ENCODE data around the gene CD19.
A peak's percentile ranks its signal among the peaks of the same experiment; 100 is the strongest.
"Not testable (repeated sequence)": the region's sequence is repeated elsewhere in the genome, so short reads cannot be mapped to it uniquely, and the experiment has no call there.

The CD19 gene

DNA sequence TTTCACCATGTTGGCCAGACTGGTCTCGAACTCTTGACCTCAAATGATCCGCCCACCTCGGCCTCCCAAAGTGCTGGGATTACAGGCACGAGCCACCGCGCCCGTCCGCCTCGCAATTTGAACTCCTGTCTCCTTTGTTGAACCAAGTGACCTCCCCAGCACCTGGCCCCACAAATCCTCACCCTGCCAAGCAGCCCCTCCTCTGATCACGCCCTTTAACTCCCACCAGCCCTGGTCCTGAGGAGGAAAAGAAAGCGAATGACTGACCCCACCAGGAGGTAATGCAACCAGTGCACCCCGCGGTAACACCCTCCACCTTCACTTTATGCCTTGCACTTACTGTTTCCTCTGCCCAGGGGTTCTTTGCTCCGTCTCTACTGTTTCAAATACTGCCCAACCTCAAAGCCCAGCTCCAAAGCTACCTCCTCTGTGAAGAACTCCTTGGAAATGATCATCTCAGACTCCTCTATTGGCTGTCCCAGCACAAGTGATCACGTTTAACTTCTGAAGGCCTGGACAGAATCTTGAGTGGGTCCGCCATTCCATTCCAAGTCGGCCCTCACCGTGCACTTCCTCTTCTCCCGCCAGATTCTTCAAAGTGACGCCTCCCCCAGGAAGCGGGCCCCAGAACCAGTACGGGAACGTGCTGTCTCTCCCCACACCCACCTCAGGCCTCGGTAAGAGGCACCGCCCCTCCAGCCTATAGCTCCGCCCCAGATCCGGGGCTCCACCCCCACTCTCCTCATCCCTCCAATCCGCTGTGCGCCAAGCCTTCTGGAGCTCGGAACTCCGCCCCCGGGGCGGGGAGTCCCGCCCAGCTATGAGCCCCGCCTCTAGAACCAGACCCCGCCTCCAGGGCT is 4.4 kb downstream of the CD19 start:
- TF ChIP-seq, protein P1, sequence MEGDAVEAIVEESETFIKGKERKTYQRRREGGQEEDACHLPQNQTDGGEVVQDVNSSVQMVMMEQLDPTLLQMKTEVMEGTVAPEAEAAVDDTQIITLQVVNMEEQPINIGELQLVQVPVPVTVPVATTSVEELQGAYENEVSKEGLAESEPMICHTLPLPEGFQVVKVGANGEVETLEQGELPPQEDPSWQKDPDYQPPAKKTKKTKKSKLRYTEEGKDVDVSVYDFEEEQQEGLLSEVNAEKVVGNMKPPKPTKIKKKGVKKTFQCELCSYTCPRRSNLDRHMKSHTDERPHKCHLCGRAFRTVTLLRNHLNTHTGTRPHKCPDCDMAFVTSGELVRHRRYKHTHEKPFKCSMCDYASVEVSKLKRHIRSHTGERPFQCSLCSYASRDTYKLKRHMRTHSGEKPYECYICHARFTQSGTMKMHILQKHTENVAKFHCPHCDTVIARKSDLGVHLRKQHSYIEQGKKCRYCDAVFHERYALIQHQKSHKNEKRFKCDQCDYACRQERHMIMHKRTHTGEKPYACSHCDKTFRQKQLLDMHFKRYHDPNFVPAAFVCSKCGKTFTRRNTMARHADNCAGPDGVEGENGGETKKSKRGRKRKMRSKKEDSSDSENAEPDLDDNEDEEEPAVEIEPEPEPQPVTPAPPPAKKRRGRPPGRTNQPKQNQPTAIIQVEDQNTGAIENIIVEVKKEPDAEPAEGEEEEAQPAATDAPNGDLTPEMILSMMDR (IDR thresholded peaks at IDR 0.05; ENCODE audit: insufficient read depth, low read depth, low read length, missing control alignments), result no peak
- peak; percentile 86 for DNase-seq (ENCODE audit: low read depth)
- peak overlapping the region; percentile 27 for H3K4me3 ChIP-seq (ENCODE audit: low read length)

DNA sequence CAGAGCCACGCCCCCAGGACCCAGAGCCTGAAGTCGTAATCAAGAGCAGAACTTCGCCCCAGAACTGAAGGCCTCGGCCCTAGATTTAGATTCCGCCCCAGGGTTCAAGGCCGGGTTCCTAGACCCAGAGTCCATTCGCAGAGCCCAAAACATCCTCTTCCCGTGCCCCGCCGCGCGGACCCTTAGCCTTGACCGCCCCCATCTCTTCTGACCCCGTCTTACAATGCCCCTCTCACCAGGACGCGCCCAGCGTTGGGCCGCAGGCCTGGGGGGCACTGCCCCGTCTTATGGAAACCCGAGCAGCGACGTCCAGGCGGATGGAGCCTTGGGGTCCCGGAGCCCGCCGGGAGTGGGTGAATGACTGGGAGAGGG is 5.0 kb downstream of the CD19 start:
- H3K4me3 ChIP-seq (ENCODE audit: low read length), result no peak overlapping the region
- TF ChIP-seq, protein P1 (IDR thresholded peaks at IDR 0.05; ENCODE audit: insufficient read depth, low read depth, low read length, missing control alignments), result no peak
- DNase-seq (ENCODE audit: low read depth), result no peak

DNA sequence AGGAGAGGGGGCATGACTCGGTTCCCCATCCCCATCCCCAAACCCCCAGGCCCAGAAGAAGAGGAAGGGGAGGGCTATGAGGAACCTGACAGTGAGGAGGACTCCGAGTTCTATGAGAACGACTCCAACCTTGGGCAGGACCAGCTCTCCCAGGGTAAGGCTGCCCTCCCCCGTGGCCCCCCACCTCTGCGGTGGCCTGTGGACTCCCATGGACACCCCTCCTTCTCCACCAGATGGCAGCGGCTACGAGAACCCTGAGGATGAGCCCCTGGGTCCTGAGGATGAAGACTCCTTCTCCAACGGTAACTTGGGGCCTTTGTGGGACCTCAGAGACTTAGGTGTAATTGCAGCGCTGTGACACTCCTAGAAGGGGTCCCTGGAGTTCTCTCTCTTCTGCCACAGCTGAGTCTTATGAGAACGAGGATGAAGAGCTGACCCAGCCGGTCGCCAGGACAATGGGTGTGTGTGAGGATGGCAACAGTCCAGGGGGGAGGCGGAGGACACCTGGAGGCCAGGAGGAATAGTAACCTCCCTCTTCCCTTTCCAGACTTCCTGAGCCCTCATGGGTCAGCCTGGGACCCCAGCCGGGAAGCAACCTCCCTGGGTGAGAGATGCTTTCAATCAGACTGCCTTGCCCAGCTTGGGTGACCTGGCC is 5.6 kb downstream of the CD19 start:
- no peak overlapping the region for H3K4me3 ChIP-seq (ENCODE audit: low read length)
- DNase-seq (ENCODE audit: low read depth), result no peak
- TF ChIP-seq, protein P1 (IDR thresholded peaks at IDR 0.05; ENCODE audit: insufficient read depth, low read depth, low read length, missing control alignments), result no peak

DNA sequence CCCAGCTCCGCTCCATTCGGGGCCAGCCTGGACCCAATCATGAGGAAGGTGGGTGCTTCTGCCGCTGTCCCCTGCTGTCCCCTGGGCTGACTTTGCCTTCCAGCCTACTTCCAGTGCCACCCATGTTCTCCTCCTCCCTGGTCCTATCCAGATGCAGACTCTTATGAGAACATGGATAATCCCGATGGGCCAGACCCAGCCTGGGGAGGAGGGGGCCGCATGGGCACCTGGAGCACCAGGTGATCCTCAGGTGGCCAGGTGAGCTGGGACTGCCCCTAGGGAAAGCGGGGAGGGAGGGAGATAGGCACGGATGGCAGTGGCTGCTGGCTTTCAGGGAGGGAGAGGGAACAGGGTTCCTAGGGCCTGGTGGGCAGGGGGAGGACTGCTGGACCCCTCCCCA is 7.0 kb downstream of the CD19 start:
- no peak for DNase-seq (ENCODE audit: low read depth)
- TF ChIP-seq, protein P1 (IDR thresholded peaks at IDR 0.05; ENCODE audit: insufficient read depth, low read depth, low read length, missing control alignments), result no peak
- H3K4me3 ChIP-seq (ENCODE audit: low read length), result no peak overlapping the region

DNA sequence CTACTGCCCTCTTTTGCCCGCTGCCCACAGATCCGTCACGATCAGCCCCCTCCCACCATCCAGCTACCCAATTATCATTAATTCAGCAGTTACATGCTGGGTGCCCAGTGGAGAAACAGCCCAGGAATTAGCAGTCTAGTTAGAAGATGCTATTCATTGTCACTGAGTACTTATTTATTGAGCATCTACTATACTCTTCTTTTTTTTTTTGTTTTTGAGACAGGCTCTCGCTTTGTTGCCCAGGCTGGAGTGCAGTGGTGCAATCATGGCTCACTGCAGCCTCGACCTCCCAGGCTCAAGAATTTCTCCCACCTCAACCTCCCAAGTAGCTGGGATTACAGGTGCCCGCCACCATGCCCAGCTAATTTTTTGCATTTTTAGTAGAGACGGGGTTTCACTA is 8.1 kb downstream of the CD19 start:
- DNase-seq (ENCODE audit: low read depth); H3K4me3 ChIP-seq (ENCODE audit: low read length): not testable (repeated sequence)

DNA sequence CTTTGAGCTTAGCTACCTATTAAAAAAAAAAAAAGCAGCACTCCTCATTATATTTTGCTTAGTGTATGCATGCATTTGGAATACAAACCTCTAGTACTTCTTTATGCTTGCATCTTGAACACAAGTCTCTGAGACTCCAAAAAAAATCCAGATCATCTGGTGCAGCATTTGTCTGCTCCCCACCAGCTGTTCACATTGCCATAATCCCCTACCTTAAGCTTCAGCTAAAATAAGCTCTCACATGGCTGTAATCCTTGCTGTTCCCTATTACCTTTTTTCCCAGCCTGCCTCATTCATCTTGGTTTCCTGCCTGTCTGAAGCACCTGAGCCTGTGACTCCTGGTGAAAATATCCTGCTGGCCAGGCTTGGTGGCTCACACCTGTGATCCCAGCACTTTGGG is 11.5 kb downstream of the CD19 start:
- TF ChIP-seq, protein P1 (IDR thresholded peaks at IDR 0.05; ENCODE audit: insufficient read depth, low read depth, low read length, missing control alignments), result no peak
- no peak overlapping the region for H3K4me3 ChIP-seq (ENCODE audit: low read length)
- no peak for DNase-seq (ENCODE audit: low read depth)

DNA sequence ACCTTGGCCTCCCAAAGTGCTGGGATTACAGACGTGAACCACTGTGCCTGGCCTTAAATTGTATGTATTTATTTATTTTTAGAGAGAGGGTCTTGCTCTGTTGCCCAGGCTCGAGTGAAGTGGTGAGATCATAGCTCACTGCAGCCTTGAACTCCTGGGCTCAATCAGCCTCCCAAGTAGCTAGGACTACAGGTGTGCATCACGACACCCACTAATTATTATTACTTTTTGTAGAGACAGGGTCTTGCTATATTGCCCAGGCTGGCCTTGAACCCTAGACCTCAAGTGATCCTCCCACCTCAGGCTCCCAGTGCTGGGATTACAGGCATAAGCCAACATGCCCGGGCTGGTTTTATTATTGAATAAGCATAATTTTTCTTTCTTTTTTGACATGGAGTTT is 14.9 kb downstream of the CD19 start:
- H3K4me3 ChIP-seq (ENCODE audit: low read length), result no peak overlapping the region
- TF ChIP-seq, protein P1 (IDR thresholded peaks at IDR 0.05; ENCODE audit: insufficient read depth, low read depth, low read length, missing control alignments), result no peak
- no peak for DNase-seq (ENCODE audit: low read depth)
